C4-2B (cell line): Measurements from ENCODE around the gene DAB2.

ENCODE experiments used
- H3K27ac ChIP-seq: fragments of 450-650 bp; 2 replicates; pipeline ENCODE4 v1.5.1; 2017
- CTCF ChIP-seq: fragments of 450-650 bp; conservative IDR thresholded peaks from 2 replicates; pipeline ENCODE4 v1.5.1; 2017; ENCODE audit warnings: mild to moderate bottlenecking
- ZFX ChIP-seq: fragments of 450-650 bp; IDR thresholded peaks from 2 replicates; pipeline ENCODE4 v1.6.1; 2017

The DAB2 gene

GRCh38 chr5:39466846-39467245 is 42.1 kb upstream of the DAB2 start:
- TF ChIP-seq CTCF = no peak
- TF ChIP-seq ZFX = no peak
- no peak overlapping the region for H3K27ac ChIP-seq

- TF ChIP-seq CTCF (no peak), ZFX (no peak)
These were observed 41.1 kb upstream of the DAB2 start for GRCh38 chr5:39465843-39466242.

GRCh38 chr5:39465097-39465496 is 40.3 kb upstream of the DAB2 start:
- TF ChIP-seq CTCF (no peak), ZFX (no peak)
- no peak overlapping the region for H3K27ac ChIP-seq

More at GRCh38 chr5:39465843-39466242, 41.1 kb upstream of the DAB2 start:
- H3K27ac ChIP-seq = no peak overlapping the region

- TF ChIP-seq CTCF (no peak), ZFX (no peak)
- no peak overlapping the region for H3K27ac ChIP-seq
These were observed 39.3 kb upstream of the DAB2 start for GRCh38 chr5:39464088-39464487.

GRCh38 chr5:39462211-39462610 is 37.4 kb upstream of the DAB2 start:
- no peak for TF ChIP-seq CTCF
- no peak overlapping the region for H3K27ac ChIP-seq

- TF ChIP-seq ZFX (no peak), CTCF (no peak)
- no peak overlapping the region for H3K27ac ChIP-seq
These were observed 36.4 kb upstream of the DAB2 start for GRCh38 chr5:39461007-39461682.

- H3K27ac ChIP-seq = no peak overlapping the region
- TF ChIP-seq ZFX = no peak
- TF ChIP-seq CTCF = no peak
These were observed 35.1 kb upstream of the DAB2 start for GRCh38 chr5:39459907-39460306.
